ENCODE measurements around the gene FAM237B.

DNA sequence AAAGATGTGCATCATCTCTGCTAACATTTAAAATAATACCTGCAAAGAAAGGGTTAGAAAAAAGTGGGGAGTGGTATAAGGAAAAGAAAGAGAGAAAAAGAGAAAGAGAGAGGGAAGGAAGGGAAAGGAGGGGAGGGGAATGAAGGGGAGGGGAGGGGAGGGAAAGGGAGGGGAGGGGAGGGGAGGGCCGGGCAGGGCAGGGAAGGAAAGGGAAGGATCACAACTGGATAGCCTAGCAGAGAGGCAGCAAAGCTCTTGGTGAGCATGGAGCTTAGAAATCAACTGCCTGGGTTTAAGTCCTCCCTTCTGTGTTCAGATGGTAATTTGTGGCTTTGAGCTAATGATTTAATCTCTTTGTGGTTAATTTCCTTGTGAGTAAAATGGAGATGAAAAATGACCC, 5.4 kb upstream of the FAM237B start:
- TF ChIP-seq CTCF (IDR thresholded peaks at IDR 0.05; ENCODE audit: low read depth, low read length, poor library complexity, severe bottlenecking): no peak
- no peak for TF ChIP-seq EZH2phosphoT487 (IDR thresholded peaks at IDR 0.05; ENCODE audit: borderline replicate concordance, low read length)
